Stimulated activated CD4-positive, alpha-beta T cell treated with anti-CD3 and anti-CD28 coated beads, Interleukin-2, amount 100 ng/mL, for 48 hours (primary cell): ENCODE data around the gene MBD5.

ENCODE experiments used
- DNase-seq, 2 donors: peaks; one replicate each; pipeline ENCODE4 v3.0.0-alpha.2; 2020

The MBD5 gene

DNA sequence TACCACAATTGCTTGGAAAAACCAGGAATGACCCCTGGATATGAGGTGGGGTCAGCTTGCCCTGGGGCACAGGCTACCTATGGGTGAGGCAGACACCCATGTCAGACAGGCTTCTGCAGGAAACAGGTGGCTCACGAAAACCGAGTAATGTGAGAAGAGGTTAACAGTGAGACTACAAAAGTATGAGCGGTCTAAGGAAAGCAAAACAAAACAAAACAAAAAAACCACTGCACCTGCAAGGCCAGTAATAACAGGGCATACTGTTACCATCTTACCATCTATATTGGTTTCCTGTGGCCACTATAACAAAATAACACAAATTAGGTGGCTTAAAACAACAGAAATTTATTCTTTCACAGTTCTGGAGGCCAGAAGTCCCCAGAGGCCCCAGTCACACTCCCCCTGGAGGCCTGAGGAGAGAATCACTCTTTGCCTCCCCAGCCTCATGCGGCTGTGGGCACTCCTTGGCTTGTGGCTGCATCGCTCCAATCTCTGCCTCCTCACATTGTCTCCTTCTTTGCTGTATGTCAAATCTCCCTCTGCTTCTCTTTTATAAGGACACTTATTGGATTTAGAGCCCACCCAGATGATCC is 537.0 kb downstream of the MBD5 start:
- DNase-seq, result no peak

- DNase-seq, result no peak
These were observed 539.6 kb downstream of the MBD5 start for GRCh38 chr2:148560496-148560895.

GRCh38 chr2:148561389-148561788 is 540.5 kb downstream of the MBD5 start:
- no peak for DNase-seq

GRCh38 chr2:148565272-148565894 is 544.5 kb downstream of the MBD5 start:
- DNase-seq, result no peak
